T-helper 2 cell treated with Interferon-gamma antibody and Interleukin-4, amounts not matched to agents 100 ng/mL and 5 ng/mL, for 36 hours (primary cell): Measurements from ENCODE around the gene PCDHGA12. TPM values are rescaled to one million over a fixed set of nuclear protein-coding genes. Genes with fewer than 3 reads are reported as not detected.
"Not testable (repeated sequence)": the region's sequence is repeated elsewhere in the genome, so short reads cannot be mapped to it uniquely, and the experiment has no call there.

Experiments used
- intact Hi-C: fragments of 100-400 bp; cut with micrococcal nuclease; formaldehyde crosslinking; loops from one replicate; pipeline ENCODE4 v1.15.1; 2023
- total RNA-seq: library from RNA; stranded (reverse); gene quantifications from 2 replicates; pipeline ENCODE4 v1.2.3, GENCODE V29; 2022

PCDHGA12 gene
- total RNA-seq = 0.16 and 0.18 TPM in 2 replicates

DNA sequence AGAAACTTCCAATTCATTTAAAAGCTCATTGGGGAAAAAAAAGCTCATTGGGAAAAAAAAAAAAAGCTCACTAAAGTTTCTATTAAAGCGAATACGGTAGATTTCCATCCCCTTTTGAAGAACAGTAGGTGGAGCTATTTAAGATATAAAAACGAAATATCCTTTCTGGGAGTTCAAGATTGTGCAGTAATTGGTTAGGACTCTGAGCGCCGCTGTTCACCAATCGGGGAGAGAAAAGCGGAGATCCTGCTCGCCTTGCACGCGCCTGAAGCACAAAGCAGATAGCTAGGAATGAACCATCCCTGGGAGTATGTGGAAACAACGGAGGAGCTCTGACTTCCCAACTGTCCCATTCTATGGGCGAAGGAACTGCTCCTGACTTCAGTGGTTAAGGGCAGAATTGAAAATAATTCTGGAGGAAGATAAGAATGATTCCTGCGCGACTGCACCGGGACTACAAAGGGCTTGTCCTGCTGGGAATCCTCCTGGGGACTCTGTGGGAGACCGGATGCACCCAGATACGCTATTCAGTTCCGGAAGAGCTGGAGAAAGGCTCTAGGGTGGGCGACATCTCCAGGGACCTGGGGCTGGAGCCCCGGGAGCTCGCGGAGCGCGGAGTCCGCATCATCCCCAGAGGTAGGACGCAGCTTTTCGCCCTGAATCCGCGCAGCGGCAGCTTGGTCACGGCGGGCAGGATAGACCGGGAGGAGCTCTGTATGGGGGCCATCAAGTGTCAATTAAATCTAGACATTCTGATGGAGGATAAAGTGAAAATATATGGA is at the start of gene PCDHGA12:
TSS of gene PCDHGA12 (plus strand) at position 176 of the 782 bp plus-strand sequence. CDS start at position 429, 253 bp downstream.
- intact Hi-C loops = no loop called here

DNA sequence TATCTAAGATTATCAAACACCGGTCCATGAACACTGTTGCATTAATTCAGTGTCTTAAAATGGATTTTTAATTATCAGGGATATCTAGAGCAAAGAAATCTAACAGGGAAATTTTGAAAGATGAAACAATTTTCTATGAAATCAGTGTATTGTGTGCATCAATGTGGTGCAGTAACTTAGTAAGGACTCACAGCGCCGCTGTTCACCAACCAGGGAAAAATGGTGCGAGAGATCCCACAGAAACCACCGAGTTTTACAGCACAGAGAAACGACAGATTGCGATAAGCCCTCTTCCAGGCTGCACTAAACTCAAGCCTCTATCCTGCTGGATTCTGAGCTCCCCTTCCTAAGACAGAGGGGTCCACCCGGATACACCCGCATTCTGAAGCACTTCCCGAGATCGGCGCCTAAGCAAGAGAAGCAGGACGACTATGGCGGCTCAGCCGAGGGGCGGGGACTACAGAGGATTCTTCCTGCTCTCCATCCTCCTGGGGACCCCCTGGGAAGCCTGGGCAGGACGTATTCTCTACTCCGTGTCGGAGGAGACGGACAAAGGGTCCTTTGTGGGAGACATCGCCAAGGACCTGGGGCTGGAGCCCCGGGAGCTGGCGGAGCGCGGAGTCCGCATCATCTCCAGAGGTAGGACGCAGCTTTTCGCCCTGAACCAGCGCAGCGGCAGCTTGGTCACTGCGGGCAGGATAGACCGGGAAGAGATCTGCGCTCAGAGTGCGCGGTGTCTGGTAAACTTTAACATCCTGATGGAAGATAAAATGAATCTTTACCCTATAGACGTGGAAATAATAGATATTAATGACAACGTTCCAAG is 47.6 kb upstream of the PCDHGA12 start, which contains the start of gene PCDHGA7:
TSS of gene PCDHGA7 (plus strand) at position 274 of the 826 bp plus-strand sequence. CDS start at position 432, 158 bp downstream.
- intact Hi-C loops = no loop called here

DNA sequence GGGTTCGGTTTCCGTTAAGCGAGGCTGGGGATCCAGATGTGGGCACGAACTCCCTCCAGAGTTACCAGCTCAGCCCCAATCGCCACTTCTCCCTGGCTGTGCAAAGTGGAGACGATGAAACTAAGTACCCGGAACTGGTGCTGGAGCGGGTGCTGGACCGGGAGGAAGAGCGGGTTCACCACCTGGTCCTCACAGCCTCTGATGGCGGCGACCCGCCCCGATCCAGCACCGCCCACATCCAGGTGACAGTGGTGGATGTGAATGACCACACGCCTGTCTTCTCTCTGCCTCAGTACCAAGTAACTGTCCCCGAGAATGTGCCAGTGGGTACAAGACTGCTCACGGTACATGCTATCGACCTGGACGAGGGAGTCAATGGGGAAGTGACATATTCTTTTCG is 47.0 kb upstream of the PCDHGA12 start:
- intact Hi-C loops = no loop called here

GRCh38 chr5:141384471-141385267 is 45.6 kb upstream of the PCDHGA12 start:
- intact Hi-C loops = no loop called here

DNA sequence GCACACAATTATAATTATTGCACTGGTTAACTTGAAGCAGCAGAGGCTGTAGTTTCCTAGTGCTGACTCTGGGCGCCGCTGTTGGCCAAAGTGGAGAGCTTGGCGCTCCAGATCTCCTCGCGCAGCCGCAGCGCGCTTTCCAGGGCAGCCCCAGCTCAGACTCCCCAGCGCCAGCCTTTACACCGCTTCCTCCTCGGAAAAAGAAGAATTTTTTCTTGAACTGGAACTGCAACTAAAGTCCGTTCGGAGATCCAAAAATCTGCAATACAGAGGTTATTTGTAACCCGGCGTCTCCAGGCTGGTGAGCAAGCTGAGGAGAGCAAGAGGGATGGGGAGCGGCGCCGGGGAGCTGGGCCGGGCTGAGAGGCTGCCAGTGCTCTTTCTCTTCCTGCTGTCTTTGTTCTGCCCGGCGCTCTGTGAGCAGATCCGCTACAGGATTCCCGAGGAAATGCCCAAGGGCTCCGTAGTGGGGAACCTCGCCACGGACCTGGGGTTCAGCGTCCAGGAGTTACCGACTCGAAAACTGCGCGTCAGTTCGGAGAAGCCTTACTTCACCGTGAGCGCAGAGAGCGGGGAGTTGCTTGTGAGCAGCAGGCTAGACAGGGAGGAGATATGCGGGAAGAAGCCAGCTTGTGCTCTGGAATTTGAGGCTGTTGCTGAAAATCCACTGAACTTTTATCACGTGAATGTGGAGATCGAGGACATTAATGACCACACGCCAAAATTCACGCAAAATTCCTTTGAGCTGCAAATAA is 42.6 kb upstream of the PCDHGA12 start, which contains the start of gene PCDHGB4:
TSS of gene PCDHGB4 (plus strand) at position 142 of the 755 bp plus-strand sequence. CDS start at position 329, 187 bp downstream.
- intact Hi-C loops = not testable (repeated sequence)

GRCh38 chr5:141388661-141389060 is 41.6 kb upstream of the PCDHGA12 start:
- intact Hi-C loops = no loop called here

- intact Hi-C loops = no loop called here
These were observed 40.9 kb upstream of the PCDHGA12 start for GRCh38 chr5:141389153-141390042.

- intact Hi-C loops = no loop called here
These were observed 37.7 kb upstream of the PCDHGA12 start, which contains the start of gene PCDHGA8 for GRCh38 chr5:141392429-141393198. Gene PCDHGA8, plus strand, starts transcription at chr5:141392633. Its CDS starts 181 bp downstream, at chr5:141392814.

DNA sequence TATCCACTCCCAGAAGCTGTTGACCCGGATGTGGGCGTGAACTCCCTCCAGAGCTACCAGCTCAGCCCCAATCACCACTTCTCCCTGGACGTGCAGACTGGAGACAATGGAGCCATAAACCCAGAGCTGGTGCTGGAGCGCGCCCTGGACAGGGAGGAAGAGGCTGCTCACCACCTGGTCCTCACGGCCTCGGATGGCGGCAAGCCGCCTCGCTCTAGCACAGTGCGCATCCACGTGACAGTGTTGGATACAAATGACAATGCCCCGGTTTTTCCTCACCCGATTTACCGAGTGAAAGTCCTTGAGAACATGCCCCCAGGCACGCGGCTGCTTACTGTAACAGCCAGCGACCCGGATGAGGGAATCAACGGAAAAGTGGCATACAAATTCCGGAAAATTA is 37.0 kb upstream of the PCDHGA12 start:
- intact Hi-C loops = no loop called here

DNA sequence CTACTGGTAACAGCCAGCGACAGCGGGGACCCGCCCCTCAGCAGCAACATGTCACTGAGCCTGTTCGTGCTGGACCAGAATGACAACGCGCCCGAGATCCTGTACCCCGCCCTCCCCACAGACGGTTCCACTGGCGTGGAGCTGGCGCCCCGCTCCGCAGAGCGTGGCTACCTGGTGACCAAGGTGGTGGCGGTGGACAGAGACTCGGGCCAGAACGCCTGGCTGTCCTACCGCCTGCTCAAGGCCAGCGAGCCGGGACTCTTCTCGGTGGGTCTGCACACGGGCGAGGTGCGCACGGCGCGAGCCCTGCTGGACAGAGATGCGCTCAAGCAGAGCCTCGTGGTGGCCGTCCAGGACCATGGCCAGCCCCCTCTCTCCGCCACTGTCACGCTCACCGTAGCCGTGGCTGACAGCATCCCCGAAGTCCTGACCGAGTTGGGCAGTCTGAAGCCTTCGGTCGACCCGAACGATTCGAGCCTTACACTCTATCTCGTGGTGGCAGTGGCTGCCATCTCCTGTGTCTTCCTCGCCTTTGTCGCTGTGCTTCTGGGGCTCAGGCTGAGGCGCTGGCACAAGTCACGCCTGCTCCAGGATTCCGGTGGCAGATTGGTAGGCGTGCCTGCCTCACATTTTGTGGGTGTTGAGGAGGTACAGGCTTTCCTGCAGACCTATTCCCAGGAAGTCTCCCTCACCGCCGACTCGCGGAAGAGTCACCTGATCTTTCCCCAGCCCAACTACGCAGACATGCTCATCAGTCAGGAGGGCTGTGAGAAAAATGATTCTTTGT is 35.7 kb upstream of the PCDHGA12 start:
- intact Hi-C loops = not testable (repeated sequence)

GRCh38 chr5:141397756-141398551 is 32.4 kb upstream of the PCDHGA12 start, which contains the start of gene PCDHGB5:
Gene PCDHGB5, plus strand, starts transcription at chr5:141397947. Its CDS starts 181 bp downstream, at chr5:141398128.
- intact Hi-C loops = not testable (repeated sequence)

DNA sequence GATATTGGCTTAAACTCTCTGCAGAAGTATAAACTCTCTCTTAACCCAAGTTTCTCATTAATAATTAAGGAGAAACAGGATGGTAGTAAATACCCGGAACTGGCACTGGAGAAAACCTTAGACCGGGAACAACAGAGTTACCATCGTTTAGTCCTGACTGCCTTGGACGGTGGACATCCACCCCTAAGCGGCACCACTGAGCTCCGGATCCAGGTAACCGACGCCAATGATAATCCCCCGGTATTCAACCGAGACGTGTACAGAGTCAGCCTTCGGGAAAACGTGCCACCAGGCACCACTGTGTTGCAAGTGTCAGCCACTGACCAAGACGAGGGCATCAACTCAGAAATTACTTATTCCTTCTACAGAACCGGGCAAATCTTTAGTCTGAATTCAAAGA is 31.7 kb upstream of the PCDHGA12 start:
- intact Hi-C loops = no loop called here

GRCh38 chr5:141399555-141400258 is 30.6 kb upstream of the PCDHGA12 start:
- intact Hi-C loops = no loop called here

DNA sequence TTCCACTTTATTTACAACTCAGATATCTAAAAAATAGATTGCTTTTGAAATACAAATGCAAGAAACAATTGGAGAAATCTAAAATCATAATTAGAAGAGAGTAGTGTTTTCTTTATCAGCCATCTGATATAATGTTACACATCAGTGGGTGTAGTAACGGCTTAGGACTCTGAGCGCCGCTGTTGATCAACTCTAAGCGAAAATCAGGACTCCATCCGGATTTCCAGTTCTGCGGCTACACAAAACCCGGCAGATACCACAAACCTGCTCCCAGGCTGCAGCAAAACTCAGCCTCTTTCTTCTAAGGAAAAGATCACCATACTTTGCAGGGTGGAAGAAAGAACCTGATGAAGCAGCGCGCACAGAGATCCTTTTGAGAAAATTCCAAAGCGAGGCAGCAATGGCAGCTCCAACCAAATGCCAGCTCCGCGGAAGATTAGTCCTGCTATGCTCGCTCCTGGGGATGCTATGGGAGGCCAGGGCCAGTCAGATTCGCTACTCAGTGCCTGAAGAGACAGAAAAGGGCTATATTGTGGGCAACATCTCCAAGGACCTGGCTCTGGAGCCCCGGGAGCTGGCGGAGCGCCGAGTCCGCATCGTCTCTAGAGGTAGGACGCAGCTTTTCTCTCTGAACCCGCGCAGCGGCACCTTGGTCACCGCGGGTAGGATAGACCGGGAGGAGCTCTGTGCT is 27.6 kb upstream of the PCDHGA12 start, which contains the start of gene PCDHGA9:
TSS of gene PCDHGA9 (plus strand) at position 226 of the 691 bp plus-strand sequence. CDS start at position 401, 175 bp downstream.
- intact Hi-C loops = no loop called here

- intact Hi-C loops = no loop called here
These were observed 26.9 kb upstream of the PCDHGA12 start for GRCh38 chr5:141403387-141403786.
